Measurements from ENCODE around the gene FGFR1OP2.

Gene FGFR1OP2

DNA sequence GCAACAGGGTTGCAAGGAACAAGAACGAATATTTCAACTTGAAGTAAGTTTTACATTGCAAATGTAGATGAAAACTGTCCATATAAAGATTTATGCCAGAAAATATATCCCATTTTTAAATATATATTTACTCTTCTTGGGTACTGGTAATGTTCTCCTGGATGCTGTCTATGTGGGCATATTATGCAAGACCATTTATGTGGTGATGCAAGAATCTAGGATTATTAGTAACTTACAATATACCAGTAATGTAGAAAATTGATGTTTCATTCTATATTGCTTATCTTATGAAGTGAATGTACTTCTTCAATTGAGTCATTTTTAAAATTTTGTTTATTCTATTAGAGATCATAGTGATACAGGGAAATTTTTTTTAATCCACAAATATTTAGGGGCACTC lies 25.1 kb downstream of the FGFR1OP2 start:
- in situ Hi-C loops (cut with MboI; ENCODE audit: low sequenced_read_pairs), result no loop called here
- no peak for DNase-seq (ENCODE audit: low spot score in 2 of 2)
- Histone ChIP-seq H3K27me3 (ENCODE audit: low read depth) (no peaks in the 10 kb centered on the region), H3K4me1 (no peaks in the 10 kb centered on the region), H3K4me3 (no peak overlapping the region), H3K36me3 (replicated peaks) (0 out of 2 replicates have a peak, but pooled peaks cover 2% of the 10 kb centered on the region), H3K9me3 (no peaks in the 10 kb centered on the region)

DNA sequence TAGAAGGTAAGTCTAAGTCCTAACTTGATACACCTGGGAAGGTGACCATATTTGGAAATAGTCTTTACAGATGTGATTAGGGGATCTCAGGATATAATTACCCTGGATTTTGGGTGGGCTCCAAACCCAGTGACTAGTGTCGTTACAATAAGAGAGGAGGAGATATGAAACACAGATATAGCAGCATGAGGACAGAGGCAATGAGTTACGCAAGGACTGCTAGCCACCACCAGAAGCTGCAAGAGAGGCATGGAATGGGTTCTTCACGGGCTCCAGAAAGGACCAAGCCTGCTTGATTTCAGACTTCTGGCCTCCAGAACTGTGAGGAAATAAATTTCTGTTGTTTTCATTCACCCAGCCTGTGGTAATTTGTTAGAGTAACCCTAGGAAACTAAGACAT lies 28.6 kb downstream of the FGFR1OP2 start:
- in situ Hi-C loops (cut with MboI; ENCODE audit: low sequenced_read_pairs), result no loop called here
- Histone ChIP-seq H3K4me1 (no peaks in the 10 kb centered on the region), H3K36me3 (replicated peaks) (peaks cover 8% of the 10 kb centered on the region; the same call in 1 of the 2 replicates), H3K4me3 (no peak overlapping the region), H3K27me3 (ENCODE audit: low read depth) (no peaks in the 10 kb centered on the region), H3K9me3 (no peaks in the 10 kb centered on the region)
- no peak for DNase-seq (ENCODE audit: low spot score in 2 of 2)

DNA sequence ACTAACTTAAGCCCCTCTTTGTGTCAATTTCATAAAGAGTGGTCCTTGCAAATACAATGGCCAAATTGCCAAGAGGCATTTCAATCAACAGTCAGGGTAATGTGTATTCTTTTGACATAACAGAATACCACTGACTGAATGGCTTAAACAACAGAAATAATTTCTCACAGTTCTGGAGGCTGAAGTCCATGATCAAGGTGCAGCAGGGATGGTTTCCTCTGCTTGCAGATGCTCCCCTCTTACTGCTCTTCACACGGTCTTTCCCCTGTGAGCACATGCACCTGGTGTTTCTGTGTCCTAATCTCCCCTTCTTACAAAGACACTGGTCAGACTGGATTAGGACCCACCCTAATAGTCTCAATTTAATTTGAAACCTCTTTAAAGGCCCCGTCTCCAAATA lies 31.9 kb downstream of the FGFR1OP2 start:
- H3K9me3 ChIP-seq, result no peaks in the 10 kb centered on the region
- no peaks in the 10 kb centered on the region for H3K4me1 ChIP-seq
- no peak overlapping the region for H3K4me3 ChIP-seq
- H3K27me3 ChIP-seq (ENCODE audit: low read depth), result no peaks in the 10 kb centered on the region
- peaks cover 15% of the 10 kb centered on the region; the same call in 1 of the 2 replicates for H3K36me3 ChIP-seq (replicated peaks)
- in situ Hi-C loops (cut with MboI; ENCODE audit: low sequenced_read_pairs), result no loop called here
- peak in 1 of 2 experiments; percentile 10 for DNase-seq (ENCODE audit: low spot score in 2 of 2)

DNA sequence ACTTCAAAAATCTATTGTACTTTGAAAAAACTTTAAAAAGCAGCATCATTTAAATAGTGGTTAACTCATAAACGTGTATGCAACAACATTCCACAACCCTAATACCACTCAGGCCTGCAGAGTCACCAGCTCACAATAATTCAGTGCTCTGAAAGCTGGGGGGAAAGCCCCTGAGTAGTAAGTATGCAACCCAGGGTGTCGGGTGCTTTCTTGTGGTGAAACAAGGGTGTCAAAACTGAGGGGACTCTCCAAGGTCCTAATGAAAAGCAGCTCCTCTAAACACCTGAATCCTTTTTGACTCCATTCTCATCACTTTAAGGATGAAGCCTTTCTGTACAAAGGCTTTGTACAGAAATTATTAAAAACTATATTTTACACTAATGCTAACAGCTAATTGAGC lies 33.7 kb downstream of the FGFR1OP2 start:
- no peaks in the 10 kb centered on the region for H3K27me3 ChIP-seq (ENCODE audit: low read depth)
- in situ Hi-C loops (cut with MboI; ENCODE audit: low sequenced_read_pairs), result no loop called here
- peaks cover 24% of the 10 kb centered on the region; the same call in 1 of the 2 replicates for H3K36me3 ChIP-seq (replicated peaks)

DNA sequence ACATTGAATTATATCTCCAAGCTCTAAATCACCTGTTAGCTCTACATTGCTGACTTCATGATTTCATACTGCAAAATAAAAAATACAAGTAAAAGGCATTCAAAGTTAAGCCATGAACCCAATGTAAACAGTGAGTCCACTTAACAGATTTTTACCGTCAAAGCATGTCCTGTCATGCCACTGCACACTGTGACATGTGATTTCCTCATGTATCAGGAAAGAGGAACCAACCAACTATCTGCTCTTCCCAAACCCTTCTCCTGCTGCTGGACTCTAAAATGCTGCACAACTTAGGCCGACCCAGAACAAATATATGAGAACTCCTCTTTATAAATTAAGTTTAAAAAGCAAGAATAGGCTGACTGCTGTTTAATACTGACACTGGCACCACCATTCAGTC lies 38.4 kb downstream of the FGFR1OP2 start:
- H3K36me3 ChIP-seq (replicated peaks), result peaks cover 25% of the 10 kb centered on the region
- H3K4me1 ChIP-seq, result no peaks in the 10 kb centered on the region
- no peak overlapping the region for H3K4me3 ChIP-seq
- H3K9me3 ChIP-seq, result no peaks in the 10 kb centered on the region; the same call in 1 of the 2 replicates
- H3K27me3 ChIP-seq (ENCODE audit: low read depth), result no peaks in the 10 kb centered on the region
- in situ Hi-C loops (cut with MboI; ENCODE audit: low sequenced_read_pairs), result no loop called here
- DNase-seq (ENCODE audit: low spot score in 2 of 2), result no peak

More for the DNA sequence above, 33.7 kb downstream of the FGFR1OP2 start:
- Histone ChIP-seq H3K9me3 (no peaks in the 10 kb centered on the region), H3K4me3 (no peak overlapping the region), H3K4me1 (no peaks in the 10 kb centered on the region)
- DNase-seq (ENCODE audit: low spot score in 2 of 2), result no peak

DNA sequence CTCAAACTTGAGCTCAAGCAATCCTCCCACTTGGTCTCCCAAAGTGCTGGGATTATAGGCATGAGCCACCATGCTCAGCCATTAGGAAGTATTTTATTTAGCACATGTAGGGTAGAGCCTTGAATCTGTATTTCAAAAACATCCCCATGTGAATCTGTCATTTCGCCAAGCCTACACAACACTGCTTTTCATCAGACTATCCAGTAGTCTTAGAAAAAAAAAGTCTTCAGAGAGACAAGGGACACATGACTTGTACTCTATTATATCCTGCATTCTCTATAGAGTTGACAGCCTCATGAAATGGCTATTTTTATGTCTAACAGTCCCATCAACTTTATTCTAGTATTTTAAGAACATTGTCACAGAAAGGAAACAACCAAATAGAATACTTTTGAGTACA lies 40.5 kb downstream of the FGFR1OP2 start:
- no peaks in the 10 kb centered on the region for H3K4me1 ChIP-seq
- H3K4me3 ChIP-seq, result no peak overlapping the region
- DNase-seq (ENCODE audit: low spot score in 2 of 2), result no peak
- in situ Hi-C loops (cut with MboI; ENCODE audit: low sequenced_read_pairs), result no loop called here
- no peaks in the 10 kb centered on the region for H3K27me3 ChIP-seq (ENCODE audit: low read depth)
- no peaks in the 10 kb centered on the region; the same call in 1 of the 2 replicates for H3K9me3 ChIP-seq
- H3K36me3 ChIP-seq (replicated peaks), result peaks cover 23% of the 10 kb centered on the region

DNA sequence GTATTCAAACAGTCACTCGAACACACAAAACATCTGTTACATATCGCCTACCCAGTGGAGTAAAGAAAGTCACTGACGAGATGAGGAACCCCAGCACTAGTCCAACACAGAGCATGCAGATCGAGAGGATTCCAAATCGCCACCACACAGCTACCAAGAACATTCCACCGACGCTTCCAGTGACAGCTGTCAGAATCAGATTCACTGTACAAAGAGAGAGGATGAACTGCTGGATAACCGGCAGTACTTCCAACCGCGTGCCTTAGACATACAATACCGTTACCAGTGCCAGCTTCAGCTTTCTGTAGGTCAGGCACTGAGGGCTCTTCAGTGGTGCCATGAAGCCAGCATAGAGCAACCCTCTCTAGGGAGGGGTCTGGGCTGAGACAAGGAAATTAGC lies 41.5 kb downstream of the FGFR1OP2 start:
- Histone ChIP-seq H3K27me3 (ENCODE audit: low read depth) (no peaks in the 10 kb centered on the region), H3K9me3 (no peaks in the 10 kb centered on the region; the same call in 1 of the 2 replicates), H3K4me1 (no peaks in the 10 kb centered on the region), H3K36me3 (replicated peaks) (peaks cover 26% of the 10 kb centered on the region), H3K4me3 (no peak overlapping the region)
- in situ Hi-C loops (cut with MboI; ENCODE audit: low sequenced_read_pairs), result no loop called here
- no peak for DNase-seq (ENCODE audit: low spot score in 2 of 2)

DNA sequence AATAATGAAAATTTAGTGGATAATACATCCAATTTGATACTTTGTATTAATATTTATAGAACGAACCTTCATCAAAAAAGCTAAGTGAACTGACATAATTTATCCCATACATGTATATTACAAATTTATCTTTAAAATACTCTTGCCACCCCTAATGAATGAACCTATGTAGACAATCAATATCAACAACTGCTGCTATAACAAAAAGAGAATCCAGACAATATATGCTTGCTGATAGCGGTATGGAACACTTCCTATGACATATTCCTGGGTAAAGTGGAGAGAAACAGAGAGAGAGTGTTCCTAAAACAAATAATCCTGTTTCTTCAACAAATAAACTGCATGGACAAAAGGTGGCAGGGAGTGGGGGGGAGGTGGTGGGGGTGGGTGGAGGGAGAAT lies 44.6 kb downstream of the FGFR1OP2 start:
- Histone ChIP-seq H3K4me3 (no peak overlapping the region), H3K9me3 (no peaks in the 10 kb centered on the region; the same call in 1 of the 2 replicates), H3K36me3 (replicated peaks) (peaks cover 19% of the 10 kb centered on the region), H3K27me3 (ENCODE audit: low read depth) (no peaks in the 10 kb centered on the region), H3K4me1 (no peaks in the 10 kb centered on the region)
- DNase-seq (ENCODE audit: low spot score in 2 of 2), result no peak
- in situ Hi-C loops (cut with MboI; ENCODE audit: low sequenced_read_pairs), result no loop called here

DNA sequence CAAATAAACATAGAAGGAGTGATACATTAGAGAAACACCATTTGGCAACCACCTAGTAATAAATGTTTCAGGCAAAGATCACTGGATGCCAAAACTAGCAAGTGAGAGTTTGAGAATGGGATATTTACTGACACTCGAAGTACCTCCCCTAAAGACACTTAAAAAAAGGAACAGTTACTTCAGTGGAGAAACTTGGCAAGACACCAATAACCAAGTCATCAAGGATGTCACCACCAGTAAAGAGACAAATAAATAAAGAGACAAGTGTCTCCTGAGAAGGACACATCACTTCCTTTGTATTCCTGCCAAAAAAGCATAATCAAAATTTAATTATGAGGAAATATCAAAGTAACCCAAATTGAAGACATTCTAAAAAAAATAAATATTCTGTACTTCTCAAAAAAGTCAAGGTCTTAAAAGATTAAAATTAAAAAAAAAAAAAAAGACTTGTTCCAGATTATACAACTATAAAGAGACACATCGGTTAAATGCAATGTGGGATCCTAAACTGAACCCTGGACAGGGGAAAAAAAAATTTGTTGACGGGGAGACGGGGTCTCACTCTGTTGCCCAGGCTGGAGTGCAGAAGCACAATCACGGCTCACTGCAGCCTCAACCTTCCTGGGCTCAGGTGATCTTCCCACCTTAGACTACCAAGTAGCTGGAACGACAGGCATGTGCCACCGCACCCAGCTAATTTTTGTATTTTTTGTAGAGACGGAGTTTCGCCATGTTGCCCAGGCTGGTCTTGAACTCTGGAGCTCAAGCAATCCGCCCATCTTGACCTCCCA lies 49.6 kb downstream of the FGFR1OP2 start:
- Histone ChIP-seq H3K36me3 (replicated peaks) (peaks cover 13% of the 10 kb centered on the region), H3K9me3 (no peaks in the 10 kb centered on the region), H3K4me1 (no peaks in the 10 kb centered on the region), H3K27me3 (ENCODE audit: low read depth) (no peaks in the 10 kb centered on the region), H3K4me3 (no peak overlapping the region)
- in situ Hi-C loops (cut with MboI; ENCODE audit: low sequenced_read_pairs), result no loop called here
- DNase-seq (ENCODE audit: low spot score in 2 of 2), result no peak

DNA sequence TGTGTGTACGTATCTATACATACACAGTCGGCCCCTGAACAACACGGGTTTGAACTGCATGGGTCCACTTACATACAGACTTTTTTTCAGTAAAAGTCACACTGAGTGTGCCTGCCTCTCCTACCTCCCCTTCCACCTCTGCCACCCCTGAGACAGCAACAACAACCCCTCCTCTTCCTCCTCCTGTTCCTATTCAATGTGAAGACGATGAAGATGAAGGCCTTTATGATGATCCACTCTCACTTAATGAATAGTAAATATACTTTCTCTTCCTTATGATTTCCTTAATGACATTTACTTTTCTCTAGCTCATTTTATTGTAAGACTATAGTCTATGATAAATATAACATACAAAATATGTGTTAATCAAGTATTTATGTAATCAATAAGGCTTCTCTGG lies 50.4 kb downstream of the FGFR1OP2 start:
- H3K9me3 ChIP-seq, result no peaks in the 10 kb centered on the region
- peaks cover 13% of the 10 kb centered on the region; the same call in 1 of the 2 replicates for H3K36me3 ChIP-seq (replicated peaks)
- in situ Hi-C loops (cut with MboI; ENCODE audit: low sequenced_read_pairs), result no loop called here

DNA sequence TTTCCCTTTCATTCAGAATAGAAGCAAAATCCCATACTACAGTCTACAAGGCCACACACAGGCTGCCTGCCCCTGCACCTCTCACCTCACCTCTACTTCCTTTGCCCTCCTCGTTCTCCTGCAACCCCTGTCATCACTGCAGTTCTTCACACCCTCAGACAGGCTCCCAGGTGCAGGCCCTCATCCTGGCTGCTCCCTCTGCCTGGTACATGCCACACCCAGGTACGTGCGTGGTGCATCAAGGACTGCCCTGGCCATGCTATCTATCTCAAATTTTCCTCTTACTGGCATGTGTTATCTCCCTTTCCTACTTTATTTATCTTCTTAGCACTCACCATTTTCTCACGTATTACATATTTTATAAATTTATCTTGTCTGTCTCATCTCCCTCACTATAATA lies 51.6 kb downstream of the FGFR1OP2 start:
- Histone ChIP-seq H3K4me3 (no peak overlapping the region), H3K9me3 (no peaks in the 10 kb centered on the region), H3K27me3 (ENCODE audit: low read depth) (no peaks in the 10 kb centered on the region), H3K4me1 (no peaks in the 10 kb centered on the region), H3K36me3 (replicated peaks) (peaks cover 8% of the 10 kb centered on the region)
- DNase-seq (ENCODE audit: low spot score in 2 of 2), result no peak
- in situ Hi-C loops (cut with MboI; ENCODE audit: low sequenced_read_pairs), result no loop called here

More for the DNA sequence above, 50.4 kb downstream of the FGFR1OP2 start:
- no peak for DNase-seq (ENCODE audit: low spot score in 2 of 2)
- Histone ChIP-seq H3K27me3 (ENCODE audit: low read depth) (no peaks in the 10 kb centered on the region), H3K4me3 (no peak overlapping the region), H3K4me1 (no peaks in the 10 kb centered on the region)

DNA sequence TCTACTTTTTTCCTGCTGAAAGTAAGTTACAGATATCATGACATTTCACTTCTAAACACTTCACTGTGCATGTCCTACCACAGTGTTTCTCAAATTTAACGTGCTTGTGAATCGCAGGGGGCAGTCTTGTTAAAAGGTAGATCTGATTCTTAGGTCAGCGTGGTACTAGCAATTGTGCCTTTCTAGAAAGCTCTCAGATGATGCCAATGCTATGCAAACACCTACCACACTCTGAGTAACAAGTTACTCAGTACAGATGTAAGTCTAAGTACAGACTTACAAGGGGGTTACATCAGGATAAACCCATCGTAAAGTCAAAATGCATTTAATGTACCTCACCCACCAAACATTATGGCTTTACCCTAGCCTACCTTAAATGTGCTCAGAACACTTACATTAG lies 53.6 kb downstream of the FGFR1OP2 start:
- DNase-seq (ENCODE audit: low spot score in 2 of 2), result no peak
- Histone ChIP-seq H3K9me3 (no peaks in the 10 kb centered on the region), H3K4me3 (no peak overlapping the region), H3K36me3 (replicated peaks) (peaks cover 10% of the 10 kb centered on the region), H3K27me3 (ENCODE audit: low read depth) (no peaks in the 10 kb centered on the region), H3K4me1 (no peaks in the 10 kb centered on the region)
- in situ Hi-C loops (cut with MboI; ENCODE audit: low sequenced_read_pairs), result no loop called here

DNA sequence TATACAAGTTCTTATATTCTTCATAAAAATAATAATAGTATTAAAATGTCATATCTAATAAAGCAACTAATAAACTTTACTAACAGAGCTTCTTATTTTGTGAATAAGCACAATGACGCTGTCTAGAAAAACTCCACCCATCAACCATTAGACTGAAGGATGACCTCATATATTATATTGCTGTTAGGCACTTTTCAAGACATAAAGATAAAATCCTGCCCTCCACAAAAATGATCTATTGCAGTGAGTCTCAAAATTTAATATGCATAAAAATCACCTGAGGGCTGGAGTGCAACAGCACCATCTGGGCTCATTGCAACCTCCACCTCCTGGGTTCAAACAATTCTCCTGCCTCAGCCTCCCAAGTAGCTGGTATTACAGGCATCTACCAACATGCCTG lies 55.8 kb downstream of the FGFR1OP2 start:
- peaks cover 16% of the 10 kb centered on the region for H3K36me3 ChIP-seq (replicated peaks)

DNA sequence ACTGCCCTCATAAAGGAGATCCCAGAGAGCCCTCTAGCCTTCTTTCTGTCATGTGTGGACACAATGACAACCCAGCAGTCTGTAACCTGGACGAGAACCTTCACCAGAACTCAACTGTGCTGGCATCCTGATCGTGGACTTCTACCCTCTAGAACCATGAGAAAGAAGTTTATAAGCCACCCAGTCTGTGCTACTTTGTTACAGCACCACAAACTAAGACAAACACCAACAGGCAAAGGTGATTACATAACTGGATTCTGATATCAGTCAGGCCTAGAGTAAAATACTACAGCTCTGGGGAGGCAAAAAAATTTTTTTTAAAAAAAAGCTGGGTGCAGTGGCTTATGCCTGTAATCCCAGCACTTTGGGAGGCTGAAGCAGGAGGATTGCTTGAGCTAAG lies 57.4 kb downstream of the FGFR1OP2 start:
- in situ Hi-C loops (cut with MboI; ENCODE audit: low sequenced_read_pairs), result no loop called here
- H3K9me3 ChIP-seq, result no peaks in the 10 kb centered on the region

More for the DNA sequence above, 55.8 kb downstream of the FGFR1OP2 start:
- no peaks in the 10 kb centered on the region for H3K27me3 ChIP-seq (ENCODE audit: low read depth)
- no peaks in the 10 kb centered on the region for H3K9me3 ChIP-seq
- DNase-seq (ENCODE audit: low spot score in 2 of 2), result no peak
- no peak overlapping the region for H3K4me3 ChIP-seq
- in situ Hi-C loops (cut with MboI; ENCODE audit: low sequenced_read_pairs), result no loop called here
- no peaks in the 10 kb centered on the region for H3K4me1 ChIP-seq

More for the DNA sequence above, 57.4 kb downstream of the FGFR1OP2 start:
- Histone ChIP-seq H3K27me3 (ENCODE audit: low read depth) (no peaks in the 10 kb centered on the region), H3K4me3 (no peak overlapping the region), H3K36me3 (replicated peaks) (peaks cover 15% of the 10 kb centered on the region), H3K4me1 (no peaks in the 10 kb centered on the region)
- DNase-seq (ENCODE audit: low spot score in 2 of 2), result no peak
